H1 (cell line): ENCODE data around the gene CYP2W1. TPM values are rescaled to one million over a fixed set of nuclear protein-coding genes. Genes with fewer than 3 reads are reported as not detected.
A peak's percentile ranks its signal among the peaks of the same experiment; 100 is the strongest.

ENCODE experiments used
- CTCF ChIA-PET: fragments of 300-600 bp; sonication (Branson Sonifier 250); formaldehyde crosslinking; loops from one replicate; lab custom pipeline; 2021; ENCODE audit not compliant: partially characterized antibody; lab: Charles Lee
- POLR2A ChIA-PET: fragments of 300-600 bp; sonication (Branson Sonifier 250); formaldehyde crosslinking; loops from one replicate; lab custom pipeline; 2021; ENCODE audit warnings: inconsistent platforms; ENCODE audit not compliant: partially characterized antibody; lab: Charles Lee
- DNase-seq, 2 experiments: peaks; one replicate each; pipeline versions ENCODE4 v3.0.0 to v3.0.0-alpha.2; 2010 to 2022; ENCODE audit warnings: low spot score in 2 of 2, low read depth in 1 of 2, mixed read lengths in 1 of 2
- FAIRE-seq: peaks from 2 replicates; lab custom pipeline; 2011; peaks lifted over from hg19 to GRCh38; lab: Jason Lieb, UNC
- H2AFZ ChIP-seq: 2 replicates; pipeline ENCODE4 v1.8.1; 2012; ENCODE audit warnings: low read length, inconsistent platforms
- H2AK5ac ChIP-seq: 2 replicates; pipeline ENCODE4 v1.6.1; 2013; ENCODE audit warnings: low read depth, low read length
- H2BK120ac ChIP-seq: replicated peaks from 2 replicates; pipeline ENCODE3; 2013; ENCODE audit warnings: low read depth, low read length, inconsistent platforms
- H2BK12ac ChIP-seq: 2 replicates; pipeline ENCODE4 v1.6.1; 2013; ENCODE audit warnings: low read depth, low read length
- H2BK15ac ChIP-seq: 2 replicates; pipeline ENCODE4 v1.6.1; 2013; ENCODE audit warnings: low read length
- H2BK20ac ChIP-seq: 2 replicates; pipeline ENCODE4 v1.6.1; 2013; ENCODE audit warnings: low read length
- H2BK5ac ChIP-seq: 2 replicates; pipeline ENCODE4 v1.6.1; 2013; ENCODE audit warnings: low read depth, low read length
- H3K14ac ChIP-seq: 2 replicates; pipeline ENCODE4 v1.6.1; 2013; ENCODE audit warnings: inconsistent platforms; ENCODE audit not compliant: insufficient read length
- H3K18ac ChIP-seq: 2 replicates; pipeline ENCODE4 v1.6.1; 2013; ENCODE audit warnings: low read length; ENCODE audit errors: extremely low read depth
- H3K23ac ChIP-seq: 2 replicates; pipeline ENCODE4 v1.6.1; 2013; ENCODE audit warnings: inconsistent platforms; ENCODE audit not compliant: insufficient read length
- H3K23me2 ChIP-seq: 2 replicates; pipeline ENCODE4 v1.6.1; 2013; ENCODE audit warnings: low read depth, low read length
- H3K27ac ChIP-seq: 2 replicates; pipeline ENCODE4 v1.6.1; 2011; ENCODE audit warnings: low read depth, low read length, inconsistent platforms
- H3K27me3 ChIP-seq, 4 experiments: replicated peaks in 1 of 4; 1 replicate in 1 of 4; 2 replicates in 3 of 4; pipeline versions ENCODE4 v1.6.1 to v1.8.1; 2011 to 2013; ENCODE audit warnings: low read length in 3 of 4, mild to moderate bottlenecking in 3 of 4, inconsistent platforms in 2 of 4, mixed read lengths in 2 of 4, moderate library complexity in 1 of 4; ENCODE audit not compliant: control insufficient read depth in 3 of 4, insufficient read depth in 3 of 4; ENCODE audit errors: extremely low read depth in 1 of 4
- H3K36me3 ChIP-seq, 4 experiments: 2 replicates each; pipeline versions ENCODE4 v1.6.1 to v1.8.1; 2011 to 2013; ENCODE audit warnings: mild to moderate bottlenecking in 4 of 4, low read length in 3 of 4, moderate library complexity in 2 of 4, control low read depth in 1 of 4, inconsistent platforms in 1 of 4; ENCODE audit not compliant: insufficient read depth in 4 of 4, control insufficient read depth in 2 of 4
- H3K4ac ChIP-seq: replicated peaks from 2 replicates; pipeline ENCODE3; 2013; ENCODE audit warnings: low read length, low read depth, mixed read lengths, inconsistent platforms; ENCODE audit not compliant: insufficient read length
- H3K4me1 ChIP-seq, 4 experiments: replicated peaks in 1 of 4; 1 replicate in 1 of 4; 2 replicates in 3 of 4; pipeline versions ENCODE4 v1.6.1 to v1.8.1; 2011 to 2013; ENCODE audit warnings: low read length in 3 of 4, inconsistent platforms in 2 of 4, mixed read lengths in 1 of 4; ENCODE audit not compliant: insufficient read depth in 4 of 4, control insufficient read depth in 3 of 4
- H3K4me2 ChIP-seq, 2 experiments: 2 replicates each; pipeline versions ENCODE4 v1.6.1 to v1.8.1; 2011 to 2013; ENCODE audit warnings: low read depth in 2 of 2, low read length in 2 of 2, control low read depth in 1 of 2, inconsistent platforms in 1 of 2, mild to moderate bottlenecking in 1 of 2; ENCODE audit not compliant: insufficient read depth in 1 of 2
- H3K4me3 ChIP-seq, 4 experiments: fragments of 200-600, 300-600 bp in 1 of 4; sonication (generic), shearing (Covaris generic), sonication (Bioruptor Twin) in 1 of 4; 2 replicates each; pipeline versions ENCODE4 v1.5.1 to v1.8.1; 2011 to 2016; ENCODE audit warnings: low read length in 4 of 4, low read depth in 3 of 4, control low read depth in 2 of 4, inconsistent platforms in 2 of 4, mild to moderate bottlenecking in 2 of 4, mixed read lengths in 1 of 4, moderate library complexity in 1 of 4; ENCODE audit not compliant: insufficient read depth in 2 of 4; ENCODE audit errors: extremely low read depth in 1 of 4
- H3K56ac ChIP-seq: replicated peaks from 2 replicates; pipeline ENCODE3; 2013; ENCODE audit warnings: low read depth, mild to moderate bottlenecking, mixed read lengths, low read length, inconsistent platforms; ENCODE audit not compliant: insufficient read length
- H3K79me1 ChIP-seq: 2 replicates; pipeline ENCODE4 v1.6.1; 2013; ENCODE audit warnings: low read depth, low read length, control low read depth
- H3K79me2 ChIP-seq, 2 experiments: 2 replicates each; pipeline versions ENCODE4 v1.6.1 to v1.8.1; 2012 to 2013; ENCODE audit warnings: low read length in 2 of 2, mild to moderate bottlenecking in 2 of 2, inconsistent platforms in 1 of 2; ENCODE audit not compliant: insufficient read depth in 2 of 2, control insufficient read depth in 1 of 2
- H3K9ac ChIP-seq, 4 experiments: replicated peaks in 1 of 4; 1 replicate in 1 of 4; 2 replicates in 3 of 4; pipeline versions ENCODE4 v1.6.1 to v1.8.1; 2011 to 2013; ENCODE audit warnings: low read depth in 3 of 4, low read length in 3 of 4, control low read depth in 2 of 4, mild to moderate bottlenecking in 2 of 4, moderate library complexity in 2 of 4, inconsistent platforms in 1 of 4; ENCODE audit errors: extremely low read depth in 1 of 4
- H3K9me3 ChIP-seq, 2 experiments: 2 replicates each; pipeline versions ENCODE4 v1.6.1 to v1.8.1; 2012 to 2013; ENCODE audit warnings: mild to moderate bottlenecking in 2 of 2, moderate library complexity in 2 of 2, control low read depth in 1 of 2, inconsistent platforms in 1 of 2, low read depth in 1 of 2, low read length in 1 of 2, mixed read lengths in 1 of 2; ENCODE audit not compliant: insufficient read depth in 2 of 2
- H4K20me1 ChIP-seq, 2 experiments: replicated peaks in 1 of 2; 2 replicates each; pipeline versions ENCODE3 to v1.8.1; 2011 to 2013; ENCODE audit warnings: inconsistent platforms in 2 of 2, low read length in 2 of 2, mild to moderate bottlenecking in 1 of 2; ENCODE audit not compliant: insufficient read depth in 2 of 2, control insufficient read depth in 1 of 2
- H4K5ac ChIP-seq: 2 replicates; pipeline ENCODE4 v1.6.1; 2013; ENCODE audit warnings: low read length, low read depth, mixed read lengths, inconsistent platforms; ENCODE audit not compliant: insufficient read length
- H4K8ac ChIP-seq: 2 replicates; pipeline ENCODE4 v1.8.0; 2013; ENCODE audit warnings: mild to moderate bottlenecking, moderate library complexity, low read length, inconsistent platforms; ENCODE audit not compliant: insufficient read depth; ENCODE audit errors: extremely low read depth
- H4K91ac ChIP-seq: replicated peaks from 2 replicates; pipeline ENCODE3; 2013; ENCODE audit warnings: low read length, mixed read lengths, inconsistent platforms; ENCODE audit not compliant: insufficient read length
- WGBS, 2 experiments: shearing (Covaris generic) in 1 of 2; methylation state at CpG; one replicate each; pipeline versions ENCODE4 v1.1.6 to v1.1.7; 2013 to 2015; ENCODE audit warnings: low lambda C conversion rate in 2 of 2, mixed read lengths in 2 of 2, inconsistent platforms in 1 of 2, low coverage in 1 of 2, missing lambda C conversion rate in 1 of 2; ENCODE audit not compliant: insufficient replicate concordance in 2 of 2, insufficient coverage in 1 of 2, insufficient read length in 1 of 2; ENCODE audit errors: extremely low coverage in 1 of 2, missing lambda C conversion rate in 1 of 2; 5-methylcytosine and 5-hydroxymethylcytosine counted together
- polyA plus RNA-seq, 7 experiments: library from polyadenylated mRNA; depleted of rRNA in 3 of 7; stranded (reverse) in 5 of 7; unstranded in 2 of 7; fragments of >200 nt in 5 of 7; fragments of 200-250 nt in 2 of 7; gene quantifications; 1 replicate in 5 of 7; 2 replicates in 1 of 7; 4 replicates in 1 of 7; pipeline versions ENCODE4 v1.2.1 to v1.2.3, GENCODE V29; 2011 to 2013; ENCODE audit warnings: missing spikeins in 2 of 7, mixed read lengths in 2 of 7
- total RNA-seq: library from RNA; stranded (reverse); fragmentation: NEBNext Ultra II Directional; extraction: Animal tissue kit (Norgen Biotek cat#: 25700); gene quantifications from 2 replicates; pipeline ENCODE4 v1.2.1, GENCODE V29; 2021

CYP2W1 gene
- total and polyA plus RNA-seq, 2 of the 8 experiments (the other 6 are each of a cell fraction or from before 2014, with no cell fraction given): not detected

GRCh38 chr7:967361-968082 lies 15.5 kb upstream of the CYP2W1 start:
- Histone ChIP-seq H3K4me3 (no peak overlapping the region), H3K27me3 (no peaks in the 10 kb centered on the region), H3K56ac (no peak overlapping the region), H2BK120ac (no peak overlapping the region), H3K36me3 (peaks cover 4 to 39% (median 19%) of the 10 kb centered on the region in 4 experiments), H3K4me1 (peaks cover 0 to 9% (median under 1%) of the 10 kb centered on the region in 4 experiments; a peak in 3 of 7 replicates), H2BK12ac (no peak overlapping the region), H3K4me2 (no peak overlapping the region), H2BK15ac (no peak overlapping the region), H2AK5ac (no peak overlapping the region), H3K23ac (no peak overlapping the region), H4K91ac (no peak overlapping the region), H3K4ac (no peak overlapping the region), H3K79me1 (no peaks in the 10 kb centered on the region; the same call in 1 of the 2 replicates), H4K5ac (no peak overlapping the region), H3K9me3 (no peaks in the 10 kb centered on the region; a peak in 1 of 4 replicates), H3K18ac (no peak overlapping the region), H3K23me2 (no peaks in the 10 kb centered on the region), H4K8ac (peak overlapping the region; percentile 22; the same call in 1 of the 2 replicates), H3K79me2 (peaks cover 0 to 7% of the 10 kb centered on the region in 2 experiments; a peak in 1 of 4 replicates), H4K20me1 (peaks cover 4 to 20% of the 10 kb centered on the region in 2 experiments), H2BK5ac (no peak overlapping the region), H3K14ac (no peak overlapping the region), H2BK20ac (no peak overlapping the region), H3K27ac (no peak overlapping the region), H2AFZ (no peak overlapping the region), H3K9ac (no peak overlapping the region)
- DNase-seq (no peak), FAIRE-seq (no peak)
- ChIA-PET POLR2A (interaction anchor here (0.9 to 2.1 kb wide), 9 partner anchors 8 to 284 kb away, joined by 3 to 10 read pairs (median 3); partner anchors contain the start of gene COX19), CTCF (interaction anchor here (0.7 to 4.6 kb wide), 12 partner anchors 8 to 98 kb away, joined by 3 to 37 read pairs (median 4); partner anchors contain the start of gene COX19)
- WGBS, 2 experiments: 95% methylated on average over 34 of the region's 39 CpGs; no CpG with 5 or more reads in 1 of the 2 experiments
